ENCODE measurements around the gene LETM1. TPM values are rescaled to one million over a fixed set of nuclear protein-coding genes. Genes with fewer than 3 reads are reported as not detected.

Gene LETM1
- total and polyA plus RNA-seq, 2 of the 8 experiments (the other 6 are each of a cell fraction or from before 2014, with no cell fraction given): 19.8 to 50.1 TPM

DNA sequence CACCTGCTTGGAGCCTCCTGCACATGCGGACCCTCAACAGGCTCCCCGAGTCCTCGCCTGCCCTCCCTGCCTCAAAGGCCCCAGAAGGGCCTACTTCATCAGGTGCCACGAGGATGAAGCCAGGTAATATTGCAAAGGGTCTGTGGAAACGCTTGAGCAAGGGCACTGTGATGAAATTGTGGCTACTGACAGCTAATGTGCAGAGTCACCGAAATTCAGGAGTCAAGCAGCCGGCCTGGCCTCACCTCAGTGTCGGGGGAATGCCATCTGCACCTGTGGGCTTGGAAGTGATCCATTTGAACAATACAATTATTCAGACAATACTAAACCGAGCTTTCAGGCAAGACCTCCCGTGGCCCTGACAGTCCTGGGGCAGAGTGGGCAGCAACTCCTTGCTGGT, 66.0 kb downstream of the LETM1 start:
- peaks cover 16% of the 10 kb centered on the region; the same call in 1 of the 2 replicates for H3K23me2 ChIP-seq (ENCODE audit: low read depth, low read length)
- H2BK15ac ChIP-seq (ENCODE audit: low read length): peak overlapping the region; percentile 1; the same call in 1 of the 2 replicates
- peaks cover 0 to 3% of the 10 kb centered on the region in 2 experiments for H4K20me1 ChIP-seq (replicated peaks in 1 of 2; ENCODE audit: control insufficient read depth in 1 of 2, insufficient read depth in 2 of 2, low read length in 2 of 2)
- no peak overlapping the region for H3K4ac ChIP-seq (replicated peaks; ENCODE audit: insufficient read length, low read depth, low read length)
- H3K23ac ChIP-seq (ENCODE audit: insufficient read length): no peak overlapping the region
- 0 out of 2 replicates have a peak overlapping the region, but pooled peaks have one; percentile 17 for H2BK12ac ChIP-seq (ENCODE audit: low read depth, low read length)
- H3K79me1 ChIP-seq (ENCODE audit: low read depth, low read length): no peaks in the 10 kb centered on the region
- H3K79me2 ChIP-seq (ENCODE audit: control insufficient read depth in 1 of 2, insufficient read depth in 2 of 2, low read length in 2 of 2): no peaks in the 10 kb centered on the region
- no peak overlapping the region for H3K9ac ChIP-seq (replicated peaks in 1 of 4; ENCODE audit: extremely low read depth in 1 of 4, low read depth in 3 of 4, low read length in 3 of 4)
- peaks cover 5 to 33% (median 29%) of the 10 kb centered on the region in 4 experiments for H3K27me3 ChIP-seq (replicated peaks in 1 of 4; ENCODE audit: control insufficient read depth in 3 of 4, extremely low read depth in 1 of 4, insufficient read depth in 3 of 4, low read length in 3 of 4)
- no peak overlapping the region for H3K18ac ChIP-seq (ENCODE audit: extremely low read depth, low read length)
- FAIRE-seq (no peak), DNase-seq (ENCODE audit: low read depth in 1 of 2, low spot score in 2 of 2) (no peak)
- CTCF ChIA-PET (ENCODE audit: partially characterized antibody): interaction anchor here (52.9 to 71.2 kb wide), 2 partner anchors 1 to 25 kb away, joined by 2507 read pairs; partner anchors contain the start of gene FGFR3
- no peak overlapping the region for H4K91ac ChIP-seq (replicated peaks; ENCODE audit: insufficient read length, low read length)
- H3K27ac ChIP-seq (ENCODE audit: low read depth, low read length): no peak overlapping the region
- WGBS, 2 experiments (ENCODE audit: extremely low coverage in 1 of 2, insufficient coverage in 1 of 2, insufficient read length in 1 of 2, insufficient replicate concordance in 2 of 2, low coverage in 1 of 2, low lambda C conversion rate in 2 of 2, missing lambda C conversion rate in 1 of 2): 84% methylated on average over 10 of the region's 10 CpGs; no CpG with 5 or more reads in 1 of the 2 experiments
- H3K4me2 ChIP-seq (ENCODE audit: insufficient read depth in 1 of 2, low read depth in 2 of 2, low read length in 2 of 2): no peak overlapping the region
- H4K5ac ChIP-seq (ENCODE audit: insufficient read length, low read depth, low read length): no peak overlapping the region
- H2BK20ac ChIP-seq (ENCODE audit: low read length): no peak overlapping the region
- H4K8ac ChIP-seq (ENCODE audit: extremely low read depth, insufficient read depth, low read length): no peak overlapping the region
- no peak overlapping the region for H2BK5ac ChIP-seq (ENCODE audit: low read depth, low read length)
- no peak overlapping the region for H2AFZ ChIP-seq (ENCODE audit: low read length)
- no peak overlapping the region for H2BK120ac ChIP-seq (replicated peaks; ENCODE audit: low read depth, low read length)
- 0 out of 2 replicates have a peak overlapping the region, but pooled peaks have one; percentile 4 for H2AK5ac ChIP-seq (ENCODE audit: low read depth, low read length)
- peaks cover 0 to 14% (median 5%) of the 10 kb centered on the region in 4 experiments; a peak in 6 of 7 replicates for H3K4me1 ChIP-seq (replicated peaks in 1 of 4; ENCODE audit: control insufficient read depth in 3 of 4, insufficient read depth in 4 of 4, low read length in 3 of 4)
- H3K9me3 ChIP-seq (ENCODE audit: insufficient read depth in 2 of 2, low read depth in 1 of 2, low read length in 1 of 2): no peaks in the 10 kb centered on the region
- no peak overlapping the region for H3K14ac ChIP-seq (ENCODE audit: insufficient read length)
- no peak overlapping the region for H3K56ac ChIP-seq (replicated peaks; ENCODE audit: insufficient read length, low read depth, low read length)
- no peaks in the 10 kb centered on the region for H3K36me3 ChIP-seq (ENCODE audit: control insufficient read depth in 2 of 4, insufficient read depth in 4 of 4, low read length in 3 of 4)
- POLR2A ChIA-PET (ENCODE audit: partially characterized antibody): interaction anchor here (11.0 kb wide), 1 partner anchor 13 kb away, joined by 170 read pairs; no protein-coding TSS in a partner anchor
- H3K4me3 ChIP-seq (ENCODE audit: extremely low read depth in 1 of 4, insufficient read depth in 2 of 4, low read depth in 3 of 4, low read length in 4 of 4): no peak overlapping the region
- TF ChIP-seq NRF1 (IDR thresholded peaks at IDR 0.05; ENCODE audit: low read depth, low read length) (no peak), SUZ12 (IDR thresholded peaks at IDR 0.05; ENCODE audit: low read length) (no peak), SAP30 (IDR thresholded peaks at IDR 0.05; ENCODE audit: insufficient read depth, insufficient replicate concordance, low read length) (no peak), CREB1 (IDR thresholded peaks at IDR 0.05) (no peak), ASH2L (IDR thresholded peaks at IDR 0.05; ENCODE audit: low read length) (no peak), JUND (IDR thresholded peaks at IDR 0.05; ENCODE audit: low read length) (no peak), TAF7 (optimal IDR thresholded peaks at IDR 0.05; ENCODE audit: borderline replicate concordance, low read depth, low read length) (no peak), CEBPB (IDR thresholded peaks at IDR 0.05; ENCODE audit: low read depth, low read length) (no peak), RBBP5 (IDR thresholded peaks at IDR 0.05; ENCODE audit: borderline replicate concordance, low read depth, low read length) (no peak), NANOG (IDR thresholded peaks at IDR 0.05; ENCODE audit: insufficient read depth, low read depth, low read length, poor library complexity, severe bottlenecking) (no peak), E2F6 (IDR thresholded peaks at IDR 0.05) (no peak), YY1 (IDR thresholded peaks at IDR 0.05; ENCODE audit: low read depth, low read length) (no peak), CTBP2 (IDR thresholded peaks at IDR 0.05; ENCODE audit: borderline replicate concordance, insufficient read depth, insufficient read length, low read length) (no peak)
